NCI-H1092 treated with DMSO at 0.1 percent for 48 hours (cell line): ENCODE data around the gene RBM33.
"Not testable (repeated sequence)": the region's sequence is repeated elsewhere in the genome, so short reads cannot be mapped to it uniquely, and the experiment has no call there.

Source experiments
- DNase-seq: peaks from one replicate; lab custom pipeline; 2025; lab: John Stamatoyannopoulos, UW

The RBM33 gene

GRCh38 chr7:155809947-155810769 lies 165.7 kb downstream of the RBM33 start:
- DNase-seq = no peak

GRCh38 chr7:155810770-155811559 lies 166.5 kb downstream of the RBM33 start:
- no peak for DNase-seq

DNA sequence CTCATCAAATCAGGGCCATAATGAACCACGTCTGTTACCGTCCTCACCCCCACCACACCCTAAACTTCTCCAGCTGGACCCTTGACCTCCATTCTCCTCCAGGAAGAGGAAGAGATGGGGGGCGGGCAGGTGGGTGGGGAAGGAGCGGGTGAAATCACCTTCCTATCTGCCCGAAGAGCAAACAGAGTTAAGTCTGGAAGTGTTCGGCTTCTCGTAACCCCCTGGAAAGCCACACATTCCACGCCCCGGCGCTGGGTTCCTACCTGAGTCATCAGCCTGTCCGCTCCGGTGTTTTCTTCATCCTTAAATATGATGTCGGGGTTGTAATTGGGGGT lies 167.1 kb downstream of the RBM33 start:
- no peak for DNase-seq

GRCh38 chr7:155811895-155812761 lies 167.7 kb downstream of the RBM33 start, which contains the start of gene SHH:
Gene SHH, minus strand, starts transcription at chr7:155812463. Its CDS starts 341 bp downstream, at chr7:155812122.
- DNase-seq = no peak

- no peak for DNase-seq
These were observed 168.7 kb downstream of the RBM33 start for GRCh38 chr7:155813125-155813524.

DNA sequence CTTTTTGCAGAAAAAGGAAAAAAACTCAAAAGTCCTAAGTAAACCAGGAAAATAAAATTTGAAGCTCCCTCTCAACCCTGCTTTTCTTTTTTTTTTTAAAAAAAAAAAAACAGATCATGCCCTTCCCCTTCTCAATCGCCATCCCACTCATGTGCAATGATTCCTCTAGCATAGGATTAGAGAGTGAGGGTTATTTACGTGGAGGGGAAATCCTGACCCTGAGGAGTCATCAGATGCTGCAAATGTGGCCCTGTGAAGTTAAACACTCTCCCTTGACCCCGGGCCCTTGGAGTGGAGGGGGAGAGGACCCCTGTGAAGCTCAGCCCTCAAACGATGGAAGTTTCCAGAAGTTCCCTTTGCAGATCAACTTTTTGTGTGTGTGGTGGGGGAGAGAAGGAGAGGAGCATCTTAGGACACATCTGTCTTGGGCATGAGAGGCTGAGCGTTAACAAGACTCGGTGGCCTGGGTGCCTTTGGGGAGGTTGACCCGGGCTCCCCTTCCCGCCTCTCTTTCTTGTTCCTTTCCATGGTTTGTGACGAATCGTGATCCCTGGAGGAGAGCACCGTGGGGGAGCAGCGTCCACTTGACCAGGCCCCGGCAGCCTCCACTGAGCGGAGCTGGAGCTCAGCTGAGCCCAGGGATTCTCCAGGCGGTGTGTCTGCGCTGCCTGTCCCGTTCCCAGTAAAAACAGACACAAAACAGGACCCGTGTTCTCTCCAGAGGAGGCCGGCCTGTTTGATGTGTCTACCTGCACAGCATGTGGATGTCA lies 169.3 kb downstream of the RBM33 start:
- no peak for DNase-seq

DNA sequence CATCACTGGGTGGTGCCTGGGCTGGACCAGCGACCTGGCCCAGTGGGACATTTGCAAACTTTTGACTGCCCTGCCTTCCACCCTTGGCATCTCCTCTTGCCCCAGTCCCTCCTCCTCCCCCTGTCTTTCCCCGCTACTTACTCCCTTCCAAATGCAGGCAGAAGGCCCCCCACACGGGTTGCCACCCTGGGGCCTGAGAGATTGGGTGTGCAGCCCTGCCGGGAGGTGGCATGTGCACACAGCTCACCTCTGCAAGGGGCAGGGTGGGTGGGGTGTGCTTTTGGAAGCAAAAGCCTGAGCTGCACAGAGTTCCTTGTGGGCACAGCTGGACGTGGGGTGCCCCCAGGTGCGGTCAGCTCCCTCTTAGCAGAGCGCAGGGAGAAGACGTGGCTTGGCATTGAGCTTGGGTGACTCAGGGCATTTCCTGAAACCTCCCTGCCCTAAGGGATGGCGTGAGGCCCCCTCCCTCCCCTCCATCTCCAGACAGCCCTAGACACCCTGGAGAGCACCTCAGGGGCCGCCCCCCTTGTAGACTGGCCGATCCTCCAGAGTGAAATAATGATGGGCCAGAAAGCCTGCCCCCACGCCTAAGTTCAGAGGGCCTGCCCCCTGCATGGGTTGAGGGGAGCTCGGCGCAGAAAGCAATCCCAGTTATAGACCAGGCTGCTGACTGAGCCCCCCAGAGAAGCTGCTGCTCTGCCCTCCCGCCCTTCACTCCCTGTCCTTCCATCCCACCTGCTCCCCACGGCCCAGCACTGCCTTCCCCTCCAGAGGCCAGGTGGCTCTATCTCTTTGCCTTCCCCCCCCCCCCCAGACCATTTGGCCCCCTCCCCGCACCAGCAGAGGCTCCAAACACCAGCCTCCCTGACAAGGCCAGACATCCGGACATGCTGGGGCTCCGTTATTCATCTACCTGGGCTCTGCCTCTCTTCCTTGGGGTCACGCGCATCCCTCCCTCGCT lies 170.1 kb downstream of the RBM33 start:
- DNase-seq = no peak

DNA sequence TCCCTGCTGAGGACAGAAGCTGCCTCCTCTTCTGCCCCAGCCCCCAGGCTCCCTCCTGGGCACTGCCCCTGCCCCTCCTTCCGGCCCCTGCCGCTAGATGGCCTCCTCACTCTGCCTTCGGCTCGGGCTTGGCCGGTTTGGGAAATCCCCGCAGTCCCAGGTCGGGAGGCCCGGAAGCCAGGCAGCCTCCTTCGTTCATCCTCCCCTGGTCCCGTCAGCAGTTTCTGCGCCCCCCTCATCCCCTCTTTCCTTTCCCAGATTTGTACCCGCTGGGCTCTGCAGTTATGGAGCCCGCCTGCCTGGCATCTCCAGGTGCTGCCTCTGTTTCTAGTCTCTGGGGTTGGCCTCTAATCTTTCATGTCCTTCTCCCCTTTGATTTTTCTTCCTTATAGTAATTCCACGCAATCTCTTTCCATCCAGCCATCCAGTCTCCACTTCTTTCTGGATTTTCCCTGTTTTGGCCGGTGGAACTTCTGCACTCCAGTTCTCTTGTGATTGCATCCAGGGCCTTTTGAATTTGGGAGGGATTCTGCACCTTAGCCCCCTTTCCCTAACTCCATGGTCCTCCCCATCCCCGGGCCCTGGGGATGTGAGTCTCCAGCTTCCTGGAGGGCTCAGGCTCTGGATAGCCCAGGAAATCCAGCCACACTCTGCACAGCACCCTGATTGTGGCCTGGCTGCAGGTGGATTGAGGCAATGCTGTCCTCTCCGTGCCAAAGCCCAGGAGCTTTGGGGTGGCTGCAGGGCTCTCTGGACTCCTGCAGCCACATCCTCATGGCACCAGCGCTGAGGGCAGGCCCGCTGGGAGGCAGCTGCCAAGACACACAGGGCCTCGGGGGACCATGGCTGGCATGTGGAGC lies 171.1 kb downstream of the RBM33 start:
- no peak for DNase-seq

GRCh38 chr7:155816192-155816508 lies 171.7 kb downstream of the RBM33 start:
- DNase-seq = no peak

GRCh38 chr7:155816996-155817395 lies 172.5 kb downstream of the RBM33 start:
- DNase-seq = no peak

DNA sequence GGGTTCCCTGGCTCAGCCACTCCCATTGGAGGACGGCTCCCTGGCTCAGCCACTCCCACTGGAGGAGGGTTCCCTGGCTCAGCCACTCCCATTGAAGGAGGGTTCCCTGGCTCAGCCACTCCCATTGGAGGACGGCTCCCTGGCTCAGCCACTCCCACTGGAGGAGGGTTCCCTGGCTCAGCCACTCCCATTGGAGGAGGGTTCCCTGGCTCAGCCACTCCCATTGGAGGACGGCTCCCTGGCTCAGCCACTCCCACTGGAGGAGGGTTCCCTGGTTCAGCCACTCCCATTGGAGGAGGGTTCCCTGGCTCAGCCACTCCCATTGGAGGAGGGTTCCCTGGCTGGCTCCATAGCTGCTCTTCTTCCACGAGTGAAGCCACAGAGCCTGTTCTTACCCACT lies 173.1 kb downstream of the RBM33 start:
- not testable (repeated sequence) for DNase-seq

GRCh38 chr7:155818154-155818819 lies 173.8 kb downstream of the RBM33 start:
- no peak for DNase-seq

DNA sequence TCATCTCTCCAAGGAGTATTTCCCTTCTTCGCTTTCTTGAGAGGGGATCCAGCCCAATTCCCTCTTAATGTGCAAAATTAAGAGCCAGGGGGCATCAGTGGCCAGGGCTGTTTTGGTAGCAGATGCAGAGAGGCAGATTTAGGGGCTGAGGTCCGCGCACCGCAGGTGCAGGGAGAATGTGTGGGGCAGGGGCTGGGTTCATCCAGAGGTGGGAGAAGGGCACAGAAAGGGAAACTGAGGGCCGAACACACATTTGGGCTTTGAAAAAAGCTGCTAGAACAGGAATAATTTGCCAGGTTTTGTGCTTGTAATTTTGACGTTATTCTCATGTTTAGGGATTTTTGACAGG lies 174.3 kb downstream of the RBM33 start:
- DNase-seq = no peak

- DNase-seq = no peak
These were observed 174.7 kb downstream of the RBM33 start for GRCh38 chr7:155819186-155819585.

DNA sequence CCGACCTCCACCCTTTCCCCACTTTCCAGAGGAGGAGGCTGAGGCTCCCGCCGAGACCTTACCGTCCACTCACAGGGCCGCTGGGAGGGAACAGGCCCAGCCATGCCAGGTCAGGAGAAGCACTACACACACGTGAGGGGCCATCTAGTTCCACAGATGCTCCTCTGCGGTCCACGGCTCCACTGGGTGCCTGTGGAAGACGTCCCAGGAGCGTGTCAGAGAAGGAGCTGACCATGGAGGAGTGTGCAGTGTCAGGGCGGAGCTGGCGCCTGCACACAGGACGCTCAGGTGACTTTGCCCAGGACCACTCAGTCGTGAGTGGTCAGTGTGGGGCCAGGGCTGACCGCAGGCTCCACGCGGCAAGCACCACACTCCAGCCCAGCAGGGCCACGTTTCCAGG lies 175.8 kb downstream of the RBM33 start:
- no peak for DNase-seq

GRCh38 chr7:155820788-155821187 lies 176.3 kb downstream of the RBM33 start:
- DNase-seq = no peak

GRCh38 chr7:155821851-155822250 lies 177.4 kb downstream of the RBM33 start:
- no peak for DNase-seq

- DNase-seq = no peak
These were observed 179.9 kb downstream of the RBM33 start for GRCh38 chr7:155824227-155824886.

- DNase-seq = no peak
These were observed 180.9 kb downstream of the RBM33 start for GRCh38 chr7:155825336-155825735.
